GM18517 (cell line): Measurements from ENCODE around the gene TCF25.
"Not testable (repeated sequence)": the region's sequence is repeated elsewhere in the genome, so short reads cannot be mapped to it uniquely, and the experiment has no call there.

Experiments used
- ATAC-seq: cut with Tn5 transposase; IDR thresholded peaks from one replicate; pipeline ENCODE4 v1.9.1; 2021; ENCODE audit warnings: mild to moderate bottlenecking, moderate library complexity; ENCODE audit not compliant: unreplicated experiment

TCF25 gene

GRCh38 chr16:89935620-89936019 lies 62.2 kb downstream of the TCF25 start:
- not testable (repeated sequence) for ATAC-seq

GRCh38 chr16:89936034-89936433 lies 62.6 kb downstream of the TCF25 start:
- no peak for ATAC-seq

- ATAC-seq: no peak
These were observed 63.1 kb downstream of the TCF25 start for GRCh38 chr16:89936508-89936907.

- no peak for ATAC-seq
These were observed 63.6 kb downstream of the TCF25 start for GRCh38 chr16:89936981-89937380.

- no peak for ATAC-seq
These were observed 64.9 kb downstream of the TCF25 start for GRCh38 chr16:89938175-89938885.

- ATAC-seq: peak; percentile 49
These were observed 71.4 kb downstream of the TCF25 start for GRCh38 chr16:89944773-89945172.

GRCh38 chr16:89945654-89946053 lies 72.3 kb downstream of the TCF25 start:
- no peak for ATAC-seq

- ATAC-seq: no peak
These were observed 73.1 kb downstream of the TCF25 start for GRCh38 chr16:89946515-89946914.

- no peak for ATAC-seq
These were observed 75.8 kb downstream of the TCF25 start for GRCh38 chr16:89949121-89949742.

GRCh38 chr16:89949756-89950155 lies 76.4 kb downstream of the TCF25 start:
- no peak for ATAC-seq

GRCh38 chr16:89951509-89951908 lies 78.1 kb downstream of the TCF25 start:
- ATAC-seq: no peak

GRCh38 chr16:89952049-89952448 lies 78.7 kb downstream of the TCF25 start:
- no peak for ATAC-seq

- no peak for ATAC-seq
These were observed 79.2 kb downstream of the TCF25 start for GRCh38 chr16:89952551-89952950.

GRCh38 chr16:89953671-89954406 lies 80.4 kb downstream of the TCF25 start:
- ATAC-seq: no peak

- ATAC-seq: no peak
These were observed 81.1 kb downstream of the TCF25 start for GRCh38 chr16:89954462-89954861.

- ATAC-seq: no peak
These were observed 81.8 kb downstream of the TCF25 start for GRCh38 chr16:89955001-89955685.

GRCh38 chr16:89956505-89957215 lies 83.3 kb downstream of the TCF25 start:
- no peak for ATAC-seq

GRCh38 chr16:89957216-89957785 lies 83.9 kb downstream of the TCF25 start:
- ATAC-seq: no peak

GRCh38 chr16:89958068-89958467 lies 84.7 kb downstream of the TCF25 start:
- no peak for ATAC-seq

- ATAC-seq: no peak
These were observed 85.2 kb downstream of the TCF25 start for GRCh38 chr16:89958596-89958995.
